ENCODE results near the gene HSPBP1. TPM values are rescaled to one million over a fixed set of nuclear protein-coding genes. Genes with fewer than 3 reads are reported as not detected.
A peak's percentile ranks its signal among the peaks of the same experiment; 100 is the strongest.

Gene HSPBP1
- total and polyA plus RNA-seq, 9 of the 15 experiments (the other 6 are each of a cell fraction or from before 2014, with no cell fraction given), result 0.83 to 81.3 (median 21.8) TPM

DNA sequence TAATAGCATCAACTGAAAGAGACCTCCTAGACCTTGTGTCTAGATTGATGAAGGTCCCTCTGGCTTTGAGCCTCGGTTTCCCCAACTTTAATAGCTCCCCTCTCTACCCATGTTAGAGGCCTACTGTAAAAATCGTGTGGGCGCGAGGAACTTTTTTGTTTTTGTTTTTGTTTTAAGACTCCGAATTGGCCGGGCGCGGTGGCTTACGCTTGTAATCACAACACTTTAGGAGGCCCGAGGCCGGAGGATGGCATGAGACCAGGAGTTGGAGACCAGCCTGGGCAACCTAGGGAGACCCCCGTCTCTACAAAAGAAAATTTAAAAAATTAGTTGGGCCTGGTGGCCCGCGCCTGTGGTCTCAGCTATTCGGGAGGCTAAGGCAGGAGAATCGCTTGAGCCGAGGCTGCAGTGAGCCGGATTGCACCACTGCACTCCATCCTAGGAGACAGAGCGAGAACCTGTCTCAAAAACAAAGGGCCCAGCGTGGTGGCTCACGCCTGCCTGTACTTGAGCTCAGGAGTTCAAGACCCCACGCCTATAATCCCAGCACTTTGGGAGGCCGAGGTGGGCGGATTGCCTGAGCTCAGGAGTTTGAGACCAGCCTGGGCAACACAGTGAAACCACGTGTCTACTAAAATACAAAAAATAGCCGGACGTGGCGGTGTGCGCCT, 20.2 kb downstream of the HSPBP1 start (continued):
- TF ChIP-seq E2F1 (CRISPR knock-in tag; IDR thresholded peaks at IDR 0.05), result no peak
- no peak for TF ChIP-seq RBM25 (IDR thresholded peaks at IDR 0.05; ENCODE audit: low read depth, low read length, severe bottlenecking)
- TF ChIP-seq CTCF (IDR thresholded peaks at IDR 0.05 in 2 of 3, conservative IDR thresholded peaks at IDR 0.05 in 1 of 3; ENCODE audit: insufficient read depth in 2 of 3, low read depth in 1 of 3, low read length in 3 of 3), result no peak
- no peak for TF ChIP-seq ZNF212 (CRISPR knock-in tag; IDR thresholded peaks at IDR 0.05)
- TF ChIP-seq SAP30 (IDR thresholded peaks at IDR 0.05; ENCODE audit: borderline replicate concordance, insufficient read depth, low read depth, low read length, poor library complexity, severe bottlenecking), result peak; percentile 44
- no peak for TF ChIP-seq ELF4 (CRISPR knock-in tag; IDR thresholded peaks at IDR 0.05)
- TF ChIP-seq PCBP1 (IDR thresholded peaks at IDR 0.05; ENCODE audit: low read depth, low read length, poor library complexity, severe bottlenecking), result no peak
- peak; percentile 55; the same call in 1 of the 2 replicates for TF ChIP-seq GABPA (tag; conservative IDR thresholded peaks at IDR 0.05; ENCODE audit: low read depth)
- TF ChIP-seq PBX2 (CRISPR knock-in tag; IDR thresholded peaks at IDR 0.05; ENCODE audit: low read depth), result no peak
- no peak for TF ChIP-seq PBX2 (tag; conservative IDR thresholded peaks at IDR 0.05; ENCODE audit: low read depth)
- no peak for TF ChIP-seq ZSCAN32 (CRISPR knock-in tag; IDR thresholded peaks at IDR 0.05)
- no peak for TF ChIP-seq ETV1 (tag; conservative IDR thresholded peaks at IDR 0.05; ENCODE audit: low read depth)
- no peak for TF ChIP-seq JUN (IDR thresholded peaks at IDR 0.05; ENCODE audit: borderline replicate concordance, low read depth, low read length)
- TF ChIP-seq JUN (CRISPR knock-in tag; IDR thresholded peaks at IDR 0.05; ENCODE audit: borderline replicate concordance), result 0 out of 2 replicates have a peak, but pooled peaks have one; percentile 58
- TF ChIP-seq, protein P1, sequence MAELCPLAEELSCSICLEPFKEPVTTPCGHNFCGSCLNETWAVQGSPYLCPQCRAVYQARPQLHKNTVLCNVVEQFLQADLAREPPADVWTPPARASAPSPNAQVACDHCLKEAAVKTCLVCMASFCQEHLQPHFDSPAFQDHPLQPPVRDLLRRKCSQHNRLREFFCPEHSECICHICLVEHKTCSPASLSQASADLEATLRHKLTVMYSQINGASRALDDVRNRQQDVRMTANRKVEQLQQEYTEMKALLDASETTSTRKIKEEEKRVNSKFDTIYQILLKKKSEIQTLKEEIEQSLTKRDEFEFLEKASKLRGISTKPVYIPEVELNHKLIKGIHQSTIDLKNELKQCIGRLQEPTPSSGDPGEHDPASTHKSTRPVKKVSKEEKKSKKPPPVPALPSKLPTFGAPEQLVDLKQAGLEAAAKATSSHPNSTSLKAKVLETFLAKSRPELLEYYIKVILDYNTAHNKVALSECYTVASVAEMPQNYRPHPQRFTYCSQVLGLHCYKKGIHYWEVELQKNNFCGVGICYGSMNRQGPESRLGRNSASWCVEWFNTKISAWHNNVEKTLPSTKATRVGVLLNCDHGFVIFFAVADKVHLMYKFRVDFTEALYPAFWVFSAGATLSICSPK (IDR thresholded peaks at IDR 0.05; ENCODE audit: borderline replicate concordance), result no peak
- TF ChIP-seq CREB3 (tag; conservative IDR thresholded peaks at IDR 0.05; ENCODE audit: low read depth), result 0 out of 2 replicates have a peak, but pooled peaks have one; percentile 37
- no peak for TF ChIP-seq CREB1 (IDR thresholded peaks at IDR 0.05)
- TF ChIP-seq CREB1 (CRISPR knock-in tag; IDR thresholded peaks at IDR 0.05), result no peak
